ENCODE results near the gene L3MBTL4.

DNA sequence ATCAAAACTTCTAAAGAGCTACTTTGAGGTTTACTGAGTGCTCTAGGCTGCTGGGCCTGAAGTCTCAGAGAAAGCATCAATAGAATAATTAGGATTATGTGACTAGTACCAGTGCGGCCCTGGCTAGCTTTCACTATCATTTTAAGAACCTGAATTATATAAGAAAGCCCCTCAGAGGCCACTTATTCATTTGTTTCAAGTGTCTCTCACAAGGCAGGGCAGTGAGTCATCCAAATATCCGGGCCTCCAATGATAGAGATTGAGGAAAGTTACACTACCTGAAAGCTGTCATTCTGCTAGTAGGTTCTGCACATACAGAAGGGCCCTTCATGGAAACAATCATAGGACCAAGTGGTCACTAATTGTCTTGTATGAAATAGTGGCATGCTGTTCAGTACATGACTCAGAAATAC lies 193.1 kb downstream of the L3MBTL4 start:
- TF ChIP-seq, protein P1, sequence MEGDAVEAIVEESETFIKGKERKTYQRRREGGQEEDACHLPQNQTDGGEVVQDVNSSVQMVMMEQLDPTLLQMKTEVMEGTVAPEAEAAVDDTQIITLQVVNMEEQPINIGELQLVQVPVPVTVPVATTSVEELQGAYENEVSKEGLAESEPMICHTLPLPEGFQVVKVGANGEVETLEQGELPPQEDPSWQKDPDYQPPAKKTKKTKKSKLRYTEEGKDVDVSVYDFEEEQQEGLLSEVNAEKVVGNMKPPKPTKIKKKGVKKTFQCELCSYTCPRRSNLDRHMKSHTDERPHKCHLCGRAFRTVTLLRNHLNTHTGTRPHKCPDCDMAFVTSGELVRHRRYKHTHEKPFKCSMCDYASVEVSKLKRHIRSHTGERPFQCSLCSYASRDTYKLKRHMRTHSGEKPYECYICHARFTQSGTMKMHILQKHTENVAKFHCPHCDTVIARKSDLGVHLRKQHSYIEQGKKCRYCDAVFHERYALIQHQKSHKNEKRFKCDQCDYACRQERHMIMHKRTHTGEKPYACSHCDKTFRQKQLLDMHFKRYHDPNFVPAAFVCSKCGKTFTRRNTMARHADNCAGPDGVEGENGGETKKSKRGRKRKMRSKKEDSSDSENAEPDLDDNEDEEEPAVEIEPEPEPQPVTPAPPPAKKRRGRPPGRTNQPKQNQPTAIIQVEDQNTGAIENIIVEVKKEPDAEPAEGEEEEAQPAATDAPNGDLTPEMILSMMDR (IDR thresholded peaks at IDR 0.05), result no peak
- TF ChIP-seq POLR2A (IDR thresholded peaks at IDR 0.05), result no peak

All from esophagus squamous epithelium (tissue), 4 donors.